ENCODE results near the gene PTPRE. TPM values are rescaled to one million over a fixed set of nuclear protein-coding genes. Genes with fewer than 3 reads are reported as not detected.
A peak's percentile ranks its signal among the peaks of the same experiment; 100 is the strongest.

Gene PTPRE
- total RNA-seq, 1 donor from 2014 or later: 19.6 TPM

GRCh38 chr10:128071417-128071782 is 164.5 kb downstream of the PTPRE start:
- no peak for DNase-seq (ENCODE audit: low read depth)

- DNase-seq (ENCODE audit: low read depth): no peak
Observed at GRCh38 chr10:128072046-128072445, 165.1 kb downstream of the PTPRE start.

GRCh38 chr10:128072941-128073645 is 166.2 kb downstream of the PTPRE start:
- no peak for DNase-seq (ENCODE audit: low read depth)

DNA sequence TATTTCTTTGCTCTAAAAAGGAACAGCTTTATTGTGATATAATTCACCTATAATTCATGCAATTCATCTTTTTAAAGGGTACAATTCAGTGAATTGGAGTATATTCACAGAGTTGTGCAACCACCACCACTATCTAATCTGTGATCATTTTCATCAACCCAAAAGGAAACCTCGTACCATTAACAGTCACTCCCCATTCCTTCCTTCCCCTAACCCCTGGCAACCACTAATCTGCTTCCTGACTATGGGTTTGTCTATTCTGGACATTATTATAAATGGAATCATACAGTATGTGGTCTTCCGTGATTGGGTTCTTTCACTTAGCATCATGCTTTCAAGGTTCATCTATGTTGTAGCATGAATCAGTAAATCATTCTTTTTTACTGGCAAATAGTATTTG is 167.0 kb downstream of the PTPRE start:
- DNase-seq (ENCODE audit: low read depth): no peak

DNA sequence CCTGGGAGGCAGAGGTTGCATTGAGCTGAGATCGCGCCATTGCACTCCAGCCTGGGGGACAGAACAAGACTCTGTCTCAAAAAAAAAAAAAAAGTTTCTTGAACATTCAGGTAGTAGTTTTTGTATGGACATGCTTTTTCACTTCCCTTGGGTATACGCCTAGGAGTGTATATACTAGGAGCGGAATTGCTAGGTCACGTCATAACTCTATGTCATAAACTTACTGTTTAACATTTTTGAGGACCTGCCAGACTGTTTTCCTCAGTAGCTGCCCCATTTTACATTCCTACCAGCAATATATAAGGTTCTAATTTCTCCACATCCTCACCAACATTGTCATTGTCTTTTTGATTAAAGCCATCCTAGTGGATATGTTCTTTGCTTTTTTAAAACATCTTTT is 167.7 kb downstream of the PTPRE start:
- no peak for DNase-seq (ENCODE audit: low read depth)

DNA sequence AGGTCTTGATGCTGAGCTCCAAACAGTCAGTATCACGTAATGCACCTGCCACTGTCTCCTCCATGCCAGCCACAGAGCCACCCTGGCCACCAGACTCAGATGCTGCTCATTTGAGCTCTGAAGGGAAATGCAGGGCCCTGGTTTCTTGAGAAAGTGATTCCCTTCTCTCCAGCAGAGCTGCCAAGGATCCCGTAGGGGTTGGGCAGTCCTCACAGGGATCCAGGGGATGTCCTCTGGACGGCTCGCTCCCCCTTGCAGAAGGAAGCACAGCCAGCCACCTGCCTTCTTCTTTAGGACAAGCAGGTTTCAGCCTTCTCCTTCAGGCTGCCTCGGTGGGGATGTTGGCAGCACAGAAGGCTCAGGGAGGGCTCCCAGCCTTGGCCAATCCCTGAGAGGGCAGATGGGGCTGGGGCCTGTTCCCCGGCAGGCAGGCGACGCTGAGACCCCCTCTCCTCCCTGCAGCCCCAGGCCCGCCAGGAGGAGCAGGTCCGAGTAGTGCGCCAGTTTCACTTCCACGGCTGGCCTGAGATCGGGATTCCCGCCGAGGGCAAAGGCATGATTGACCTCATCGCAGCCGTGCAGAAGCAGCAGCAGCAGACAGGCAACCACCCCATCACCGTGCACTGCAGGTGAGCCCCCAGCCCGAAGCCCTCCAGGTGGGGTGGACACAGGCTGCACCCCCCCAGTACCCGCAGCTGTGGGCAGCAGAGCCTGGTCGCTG is 170.4 kb downstream of the PTPRE start:
- DNase-seq (ENCODE audit: low read depth): no peak

GRCh38 chr10:128078136-128078969 is 171.4 kb downstream of the PTPRE start:
- peak; percentile 29 for DNase-seq (ENCODE audit: low read depth)

DNA sequence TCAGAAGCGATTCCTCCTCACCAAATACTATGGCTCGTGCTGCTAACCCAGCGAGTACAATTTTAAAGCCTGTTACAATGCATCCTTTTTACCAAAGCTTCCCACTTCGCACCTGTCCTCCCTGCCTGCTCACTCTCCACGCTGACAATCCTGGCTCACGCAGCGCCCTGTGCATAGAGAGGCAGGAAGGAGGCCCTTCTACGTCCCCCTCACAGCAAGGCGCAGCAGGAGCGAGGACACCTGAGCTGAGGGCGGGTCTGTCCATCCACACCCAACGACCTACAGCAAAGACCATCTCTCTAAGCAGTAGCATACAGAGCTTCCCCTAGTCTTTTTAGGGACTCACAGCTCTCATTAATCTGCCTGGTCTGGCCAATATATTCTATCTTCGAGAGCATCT is 173.3 kb downstream of the PTPRE start:
- no peak for DNase-seq (ENCODE audit: low read depth)

- DNase-seq (ENCODE audit: low read depth): no peak
Observed at GRCh38 chr10:128080641-128081040, 173.7 kb downstream of the PTPRE start.

- DNase-seq (ENCODE audit: low read depth): no peak
Observed at GRCh38 chr10:128081222-128081621, 174.3 kb downstream of the PTPRE start.

DNA sequence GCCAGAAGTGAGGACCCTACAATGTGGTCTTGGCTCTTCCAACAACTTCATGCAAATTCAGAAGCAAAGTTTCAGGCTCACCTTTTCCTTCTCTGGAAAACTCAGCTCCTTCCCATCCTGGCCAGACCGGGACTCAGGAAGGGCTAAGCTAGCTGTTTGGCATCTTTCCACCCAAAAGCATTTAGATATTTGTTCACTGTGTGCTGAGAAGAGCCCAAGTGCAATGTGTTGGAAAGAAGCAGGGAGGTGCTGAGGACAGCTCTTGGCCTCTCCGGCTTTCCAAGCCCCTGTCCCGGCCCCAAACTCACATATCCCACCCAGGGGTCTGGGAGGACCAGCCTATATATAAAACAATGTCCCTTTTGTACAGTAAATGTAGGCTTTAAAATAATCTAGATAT is 174.8 kb downstream of the PTPRE start:
- DNase-seq (ENCODE audit: low read depth): no peak

DNA sequence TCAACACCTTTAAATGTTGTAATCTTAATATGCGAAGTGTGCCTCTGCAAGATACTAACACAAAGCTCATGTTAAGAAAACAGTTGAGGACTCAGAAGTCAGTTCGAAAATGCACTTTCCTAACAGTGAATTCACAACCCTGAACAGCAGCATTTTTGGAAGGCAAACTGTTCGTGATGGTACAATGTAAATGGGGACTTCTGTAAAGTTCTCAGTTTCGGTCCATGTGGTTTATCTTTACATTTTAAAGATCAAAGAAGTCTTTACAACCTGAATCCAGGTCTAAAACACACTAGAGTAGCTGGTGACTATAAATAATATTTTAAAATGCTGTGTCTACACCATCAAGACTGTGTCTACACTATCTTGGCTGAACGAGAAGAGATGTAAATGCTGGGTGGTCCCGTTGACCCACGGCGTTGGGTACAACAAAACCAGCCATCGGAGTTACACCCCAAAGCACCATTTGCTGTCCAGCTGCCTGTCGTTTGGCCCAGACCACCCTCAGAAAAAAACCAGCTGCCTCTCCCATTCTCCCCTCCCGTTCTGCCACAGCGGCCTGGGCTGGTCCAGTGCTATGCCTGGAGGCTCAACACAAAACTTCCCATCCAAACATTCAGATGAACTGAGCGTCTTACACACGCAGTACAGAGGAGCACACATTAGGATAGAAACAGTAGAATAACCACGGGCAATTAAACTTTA is 176.4 kb downstream of the PTPRE start:
- no peak for DNase-seq (ENCODE audit: low read depth)

DNA sequence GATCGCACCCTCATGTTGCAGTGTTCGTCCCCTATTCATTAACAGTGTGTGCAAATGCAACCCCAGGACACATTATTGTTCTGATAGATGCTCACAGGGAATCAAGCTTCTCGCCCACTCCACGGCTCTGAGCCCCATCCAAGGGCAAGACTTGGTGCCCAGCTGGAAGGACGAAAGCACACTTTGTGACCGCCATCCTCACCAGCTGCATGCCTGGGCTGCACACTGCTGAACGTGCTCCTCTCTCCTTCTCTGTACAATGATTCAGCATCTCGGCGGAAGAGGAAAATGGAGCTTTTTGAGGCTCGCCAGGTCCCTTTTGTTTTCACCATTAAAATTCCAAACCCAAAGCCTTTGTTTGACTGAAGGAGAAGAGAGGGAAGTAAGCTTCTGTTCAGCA is 177.5 kb downstream of the PTPRE start:
- DNase-seq (ENCODE audit: low read depth): no peak

- DNase-seq (ENCODE audit: low read depth): no peak
Observed at GRCh38 chr10:128084991-128085390, 178.1 kb downstream of the PTPRE start.

- no peak for DNase-seq (ENCODE audit: low read depth)
Observed at GRCh38 chr10:128086003-128086863, 179.3 kb downstream of the PTPRE start.

- no peak for DNase-seq (ENCODE audit: low read depth)
Observed at GRCh38 chr10:128087146-128087883, 180.4 kb downstream of the PTPRE start.

- DNase-seq (ENCODE audit: low read depth): no peak
Observed at GRCh38 chr10:128087884-128088709, 181.2 kb downstream of the PTPRE start.

DNA sequence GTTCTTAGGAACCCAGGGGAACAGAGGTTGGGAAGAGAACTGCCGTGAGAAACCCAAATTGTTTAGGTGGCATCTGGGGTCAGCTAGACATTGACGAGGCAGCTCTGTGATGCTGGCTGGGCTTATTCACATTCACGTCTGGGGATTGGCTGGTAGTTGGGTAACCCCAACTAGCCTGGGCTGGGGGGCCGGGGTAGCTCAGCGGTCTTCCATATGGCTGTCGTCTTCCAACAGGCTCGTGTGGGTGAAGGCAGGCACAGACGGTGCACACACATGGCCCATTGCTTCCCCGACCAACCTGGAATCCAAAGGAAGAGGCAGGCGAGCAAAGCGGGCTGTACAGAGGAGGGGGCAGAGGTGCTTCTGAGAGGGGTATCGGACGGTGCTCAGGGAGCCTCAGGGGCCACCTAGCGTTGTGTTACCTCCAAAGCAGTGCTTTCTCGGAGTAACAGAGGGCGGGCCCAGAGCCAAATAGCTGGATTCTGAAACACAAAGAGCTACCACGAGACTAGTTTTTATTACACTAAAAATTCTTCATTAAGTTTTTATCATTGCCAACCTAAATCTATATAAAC is 184.8 kb downstream of the PTPRE start:
- no peak for DNase-seq (ENCODE audit: low read depth)

GRCh38 chr10:128092454-128092853 is 185.6 kb downstream of the PTPRE start:
- no peak for DNase-seq (ENCODE audit: low read depth)

All from renal cortical epithelial cell (primary cell).